Astrocyte (in vitro differentiated cells and primary cell): Measurements from ENCODE around the gene KPNA2. TPM values are rescaled to one million over a fixed set of nuclear protein-coding genes. Genes with fewer than 3 reads are reported as not detected.

Experiments
- DNase-seq: peaks from one replicate; pipeline ENCODE4 v3.0.0-alpha.2; 2010; ENCODE audit warnings: low read depth
- FAIRE-seq: peaks from 2 replicates; lab custom pipeline; 2011; peaks lifted over from hg19 to GRCh38; lab: Jason Lieb, UNC
- H2AFZ ChIP-seq: 2 replicates; pipeline ENCODE4 v1.6.0; 2012; ENCODE audit warnings: low read depth, low read length, inconsistent platforms
- H3K27ac ChIP-seq: 2 replicates; pipeline ENCODE4 v1.5.1; 2011; ENCODE audit warnings: low read depth, low read length, inconsistent platforms
- H3K27me3 ChIP-seq: 2 replicates; pipeline ENCODE4 v1.6.0; 2011; ENCODE audit warnings: low read length, inconsistent platforms; ENCODE audit not compliant: insufficient read depth
- H3K36me3 ChIP-seq: 2 replicates; pipeline ENCODE4 v1.5.1; 2011; ENCODE audit warnings: low read length, inconsistent platforms; ENCODE audit not compliant: insufficient read depth
- H3K4me1 ChIP-seq: 2 replicates; pipeline ENCODE4 v1.5.1; 2011; ENCODE audit warnings: low read length, inconsistent platforms; ENCODE audit not compliant: insufficient read depth
- H3K4me2 ChIP-seq: 2 replicates; pipeline ENCODE4 v1.6.0; 2012; ENCODE audit warnings: low read length, inconsistent platforms
- H3K4me3 ChIP-seq: 2 replicates; pipeline ENCODE4 v1.5.1; 2011; ENCODE audit warnings: low read depth, mild to moderate bottlenecking, low read length, inconsistent platforms; ENCODE audit not compliant: insufficient read depth
- H3K79me2 ChIP-seq: 2 replicates; pipeline ENCODE4 v1.6.0; 2012; ENCODE audit warnings: mild to moderate bottlenecking, low read length, inconsistent platforms; ENCODE audit not compliant: insufficient read depth
- H3K9ac ChIP-seq: 2 replicates; pipeline ENCODE4 v1.6.0; 2012; ENCODE audit warnings: mild to moderate bottlenecking, low read length, inconsistent platforms
- H3K9me3 ChIP-seq: 2 replicates; pipeline ENCODE4 v1.5.1; 2012; ENCODE audit warnings: low read depth, mild to moderate bottlenecking, low read length, inconsistent platforms; ENCODE audit not compliant: insufficient read depth
- H4K20me1 ChIP-seq: 2 replicates; pipeline ENCODE4 v1.6.0; 2012; ENCODE audit warnings: low read length, inconsistent platforms; ENCODE audit not compliant: insufficient read depth
- H3K27ac Mint-ChIP-seq: one replicate; pipeline ENCODE4 v1.8.0; 2021; ENCODE audit warnings: mild to moderate bottlenecking, mixed read lengths; ENCODE audit not compliant: unreplicated experiment
- H3K27me3 Mint-ChIP-seq: one replicate; pipeline ENCODE4 v1.8.0; 2021; ENCODE audit warnings: low read depth, mixed read lengths; ENCODE audit not compliant: unreplicated experiment
- H3K36me3 Mint-ChIP-seq: one replicate; pipeline ENCODE4 v1.8.0; 2021; ENCODE audit warnings: low read depth, mixed read lengths; ENCODE audit not compliant: unreplicated experiment
- H3K4me1 Mint-ChIP-seq: one replicate; pipeline ENCODE4 v1.8.0; 2021; ENCODE audit warnings: low read depth, mixed read lengths; ENCODE audit not compliant: unreplicated experiment
- H3K4me3 Mint-ChIP-seq: one replicate; pipeline ENCODE4 v1.8.0; 2021; ENCODE audit warnings: mild to moderate bottlenecking, moderate library complexity, mixed read lengths; ENCODE audit not compliant: unreplicated experiment
- H3K9me3 Mint-ChIP-seq: one replicate; pipeline ENCODE4 v1.8.0; 2021; ENCODE audit warnings: mild to moderate bottlenecking, mixed read lengths; ENCODE audit not compliant: unreplicated experiment
- CTCF ChIP-seq: IDR thresholded peaks from 2 replicates; pipeline ENCODE4 v1.5.1; 2011; ENCODE audit warnings: low read depth, mild to moderate bottlenecking, inconsistent platforms, low read length, moderate library complexity; ENCODE audit not compliant: insufficient read depth
- EZH2 ChIP-seq: IDR thresholded peaks from 2 replicates; pipeline ENCODE4 v1.6.1; 2012; ENCODE audit warnings: mild to moderate bottlenecking, low read length, inconsistent platforms; ENCODE audit not compliant: insufficient read depth
- total RNA-seq: library from RNA; stranded (reverse); gene quantifications from 2 replicates; pipeline ENCODE4 v1.2.1, GENCODE V29; 2021

Gene KPNA2
- total RNA-seq, 1 donor from 2014 or later: 208 TPM

- Mint-ChIP-seq H3K9me3 (no peaks in the 10 kb centered on the region), H3K27me3 (peaks cover 5% of the 10 kb centered on the region), H3K36me3 (no peaks in the 10 kb centered on the region), H3K4me3 (no peak overlapping the region), H3K27ac (no peak overlapping the region), H3K4me1 (no peaks in the 10 kb centered on the region)
- Histone ChIP-seq H4K20me1 (no peaks in the 10 kb centered on the region), H3K36me3 (no peaks in the 10 kb centered on the region), H3K4me1 (no peaks in the 10 kb centered on the region), H3K9me3 (no peaks in the 10 kb centered on the region), H3K27ac (no peak overlapping the region), H3K9ac (no peak overlapping the region), H3K4me3 (no peak overlapping the region), H3K4me2 (no peak overlapping the region), H3K79me2 (no peaks in the 10 kb centered on the region), H3K27me3 (no peaks in the 10 kb centered on the region), H2AFZ (no peak overlapping the region)
- TF ChIP-seq CTCF (no peak), EZH2 (no peak)
- DNase-seq: no peak
- FAIRE-seq: no peak
These were observed 28.7 kb upstream of the KPNA2 start for GRCh38 chr17:68006797-68007196.

- H3K27me3 Mint-ChIP-seq: peaks cover 15% of the 10 kb centered on the region
- DNase-seq: no peak
These were observed 24.3 kb upstream of the KPNA2 start for GRCh38 chr17:68011199-68011665.

More at GRCh38 chr17:68011199-68011665, 24.3 kb upstream of the KPNA2 start:
- no peak overlapping the region for H3K27ac ChIP-seq
- no peak overlapping the region for H2AFZ ChIP-seq
- no peaks in the 10 kb centered on the region for H4K20me1 ChIP-seq
- no peaks in the 10 kb centered on the region for H3K9me3 ChIP-seq
- no peaks in the 10 kb centered on the region for H3K36me3 ChIP-seq
- no peaks in the 10 kb centered on the region for H3K9me3 Mint-ChIP-seq
- no peak overlapping the region for H3K4me3 ChIP-seq
- no peak overlapping the region for H3K4me3 Mint-ChIP-seq
- H3K9ac ChIP-seq: no peak overlapping the region
- H3K4me1 ChIP-seq: no peaks in the 10 kb centered on the region
- peak; percentile 35 for TF ChIP-seq CTCF
- no peak for TF ChIP-seq EZH2
- no peak overlapping the region for H3K4me2 ChIP-seq
- no peaks in the 10 kb centered on the region for H3K27me3 ChIP-seq
- no peaks in the 10 kb centered on the region for H3K79me2 ChIP-seq
- H3K4me1 Mint-ChIP-seq: no peaks in the 10 kb centered on the region
- H3K36me3 Mint-ChIP-seq: no peaks in the 10 kb centered on the region
- H3K27ac Mint-ChIP-seq: no peak overlapping the region
- no peak for FAIRE-seq
